Chondrocyte (in vitro differentiated cells): ENCODE data around the gene OR10H3. TPM values are rescaled to one million over a fixed set of nuclear protein-coding genes. Genes with fewer than 3 reads are reported as not detected.
A peak's percentile ranks its signal among the peaks of the same experiment; 100 is the strongest.
"Not testable (repeated sequence)": the region's sequence is repeated elsewhere in the genome, so short reads cannot be mapped to it uniquely, and the experiment has no call there.

Experiments
- DNase-seq: peaks from one replicate; pipeline ENCODE4 v3.0.0; 2021; ENCODE audit warnings: mixed read lengths, low spot score
- H3K27ac Mint-ChIP-seq: one replicate; pipeline ENCODE4 v1.8.0; 2021; ENCODE audit warnings: mild to moderate bottlenecking, moderate library complexity, mixed read lengths; ENCODE audit not compliant: unreplicated experiment
- H3K27me3 Mint-ChIP-seq: 2 replicates; pipeline ENCODE4 v1.8.0; 2021; ENCODE audit warnings: low read depth, mixed read lengths
- H3K36me3 Mint-ChIP-seq: 2 replicates; pipeline ENCODE4 v1.8.0; 2021; ENCODE audit warnings: low read depth, mixed read lengths
- H3K4me1 Mint-ChIP-seq: 2 replicates; pipeline ENCODE4 v1.8.0; 2021; ENCODE audit warnings: low read depth, mild to moderate bottlenecking, mixed read lengths
- H3K4me3 Mint-ChIP-seq: one replicate; pipeline ENCODE4 v1.8.0; 2021; ENCODE audit warnings: mild to moderate bottlenecking, moderate library complexity, mixed read lengths; ENCODE audit not compliant: unreplicated experiment
- H3K9me3 Mint-ChIP-seq: 2 replicates; pipeline ENCODE4 v1.8.0; 2021; ENCODE audit warnings: low read depth, mixed read lengths
- CTCF ChIP-seq: fragments of 200-600 bp; sonication (generic); IDR thresholded peaks from 2 replicates; pipeline ENCODE4 v1.5.0; 2021; ENCODE audit warnings: antibody characterized with exemption, mild to moderate bottlenecking, moderate library complexity
- total RNA-seq: library from RNA; stranded (reverse); gene quantifications from 3 replicates; pipeline ENCODE4 v1.2.1, GENCODE V29; 2021

The OR10H3 gene
- total RNA-seq, 1 donor from 2014 or later, result not detected

DNA sequence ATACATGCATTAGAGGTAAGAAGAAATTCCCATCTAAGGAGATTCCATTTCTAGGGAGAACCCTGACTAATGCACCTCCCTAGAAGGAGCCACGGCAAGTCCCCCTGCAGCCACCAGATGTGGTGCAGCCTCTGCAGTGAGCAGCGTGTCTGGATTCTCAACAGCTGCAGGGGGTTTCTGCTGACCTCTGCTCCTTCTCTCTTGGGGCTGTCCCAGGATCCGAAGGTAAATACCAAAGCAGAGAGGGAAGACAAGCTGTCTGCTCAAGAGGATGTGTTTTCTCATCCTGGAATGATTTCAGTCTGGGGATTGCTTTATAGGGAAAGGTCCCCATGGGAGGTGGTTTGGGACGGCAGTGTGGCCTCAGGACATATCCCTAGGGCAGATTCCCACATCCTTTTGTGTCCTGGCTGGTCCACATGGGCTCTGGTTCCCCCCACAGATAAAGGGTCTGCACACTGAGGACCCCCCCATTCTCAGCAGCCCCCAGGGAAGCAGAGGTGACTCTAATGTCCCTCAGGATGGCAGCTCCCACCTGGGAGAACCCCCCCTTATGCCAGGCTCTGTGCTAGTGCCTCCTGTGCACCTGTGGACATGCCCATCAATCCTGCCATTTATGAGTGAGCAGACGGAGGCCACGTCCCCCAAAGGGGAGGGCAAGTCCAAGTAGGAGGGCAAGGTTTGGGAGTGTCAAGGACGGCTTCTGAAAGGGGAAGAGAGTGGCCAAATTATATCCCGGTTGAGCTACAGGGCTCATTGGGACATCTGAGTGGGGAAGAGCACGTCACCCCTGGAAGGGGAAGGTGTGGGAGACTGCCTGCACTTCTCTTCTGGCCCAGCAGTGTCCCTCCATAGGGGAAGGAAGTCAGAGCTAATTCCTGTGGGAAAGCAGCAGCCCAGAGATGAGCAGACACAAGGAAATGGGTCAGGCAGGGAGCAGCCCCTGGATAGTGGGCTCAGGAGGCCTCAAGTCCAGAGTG lies 39.5 kb downstream of the OR10H3 start:
- peaks cover 29% of the 10 kb centered on the region for H3K9me3 Mint-ChIP-seq
- no peak for DNase-seq
- no peak for TF ChIP-seq CTCF
- no peaks in the 10 kb centered on the region for H3K36me3 Mint-ChIP-seq
- no peaks in the 10 kb centered on the region for H3K27me3 Mint-ChIP-seq
- no peak overlapping the region for H3K4me3 Mint-ChIP-seq
- no peaks in the 10 kb centered on the region for H3K4me1 Mint-ChIP-seq
- H3K27ac Mint-ChIP-seq, result no peak overlapping the region

DNA sequence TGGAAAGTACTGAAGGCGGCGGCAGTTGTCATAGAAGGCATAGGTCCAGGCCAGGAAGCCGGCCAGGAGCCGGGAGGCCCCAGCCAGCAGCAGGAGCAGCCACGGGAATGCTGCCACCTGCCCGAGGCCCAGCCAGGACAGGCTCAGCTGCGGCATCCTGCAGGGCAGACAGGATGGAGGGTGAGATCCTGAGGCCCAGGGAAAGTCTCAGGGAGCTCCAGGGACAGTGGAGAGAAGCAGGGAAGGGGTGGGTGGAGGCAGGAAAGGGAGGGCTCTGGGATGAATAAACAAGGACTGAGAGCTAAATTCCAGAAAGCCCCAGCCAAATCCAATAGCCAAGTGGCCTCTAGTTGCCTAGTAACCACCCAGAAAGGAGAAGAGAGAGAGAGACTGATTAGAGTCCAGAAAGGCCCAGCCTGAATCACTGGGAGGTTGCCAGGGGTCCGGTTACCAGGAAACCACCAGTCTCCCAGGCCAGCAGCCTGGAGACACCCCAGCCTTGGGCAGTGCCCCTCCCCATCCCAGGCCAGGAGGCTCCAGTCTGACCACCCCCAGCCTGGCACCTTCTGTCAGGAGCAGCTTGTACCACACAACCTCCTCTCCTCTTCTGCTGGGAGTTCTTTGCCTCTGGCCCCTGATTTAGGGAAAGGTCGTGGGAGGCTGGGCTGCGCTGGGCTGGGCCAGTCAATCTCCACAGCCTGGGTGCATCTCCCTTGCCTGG lies 42.1 kb downstream of the OR10H3 start:
- TF ChIP-seq CTCF, result no peak
- H3K27ac Mint-ChIP-seq, result peak overlapping the region; percentile 54
- no peaks in the 10 kb centered on the region for H3K4me1 Mint-ChIP-seq
- DNase-seq, result no peak
- no peak overlapping the region for H3K4me3 Mint-ChIP-seq
- H3K9me3 Mint-ChIP-seq, result peaks cover 17% of the 10 kb centered on the region
- H3K27me3 Mint-ChIP-seq, result no peaks in the 10 kb centered on the region
- H3K36me3 Mint-ChIP-seq, result no peaks in the 10 kb centered on the region

- DNase-seq, result no peak
- H3K9me3 Mint-ChIP-seq, result peaks cover 16% of the 10 kb centered on the region
- TF ChIP-seq CTCF, result no peak
- H3K36me3 Mint-ChIP-seq, result no peaks in the 10 kb centered on the region
- no peak overlapping the region for H3K4me3 Mint-ChIP-seq
- no peaks in the 10 kb centered on the region for H3K4me1 Mint-ChIP-seq
- no peaks in the 10 kb centered on the region for H3K27me3 Mint-ChIP-seq
- H3K27ac Mint-ChIP-seq, result no peak overlapping the region
Observed at GRCh38 chr19:15780610-15781418, 43.0 kb downstream of the OR10H3 start.

DNA sequence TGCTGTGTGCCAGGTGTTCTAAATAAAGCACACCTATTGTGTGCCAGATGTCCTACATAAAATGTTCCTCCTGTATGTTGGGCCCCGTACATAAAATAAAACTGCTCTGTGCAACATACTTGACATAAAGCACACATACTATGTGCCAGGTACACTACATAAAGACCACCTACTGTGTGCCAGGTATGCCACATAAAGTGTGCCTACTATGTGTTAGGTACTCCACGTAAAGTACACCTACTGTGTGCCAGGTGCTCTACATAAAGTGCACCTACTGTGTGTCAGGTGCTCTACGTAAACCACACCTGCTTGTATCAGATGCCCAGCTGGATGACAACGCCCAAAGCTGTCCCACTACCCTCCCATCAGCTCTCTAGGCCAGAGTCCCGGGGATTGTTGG lies 43.9 kb downstream of the OR10H3 start:
- no peak overlapping the region for H3K27ac Mint-ChIP-seq
- no peaks in the 10 kb centered on the region for H3K4me1 Mint-ChIP-seq
- no peak for DNase-seq
- H3K9me3 Mint-ChIP-seq, result peaks cover 16% of the 10 kb centered on the region
- TF ChIP-seq CTCF, result no peak
- H3K27me3 Mint-ChIP-seq, result no peaks in the 10 kb centered on the region
- no peak overlapping the region for H3K4me3 Mint-ChIP-seq
- no peaks in the 10 kb centered on the region for H3K36me3 Mint-ChIP-seq

- DNase-seq, result no peak
- H3K9me3 Mint-ChIP-seq, result peaks cover 13% of the 10 kb centered on the region
- TF ChIP-seq CTCF, result no peak
- no peaks in the 10 kb centered on the region for H3K36me3 Mint-ChIP-seq
- H3K27me3 Mint-ChIP-seq, result no peaks in the 10 kb centered on the region
- no peak overlapping the region for H3K4me3 Mint-ChIP-seq
- no peak overlapping the region for H3K27ac Mint-ChIP-seq
- no peaks in the 10 kb centered on the region for H3K4me1 Mint-ChIP-seq
Observed at GRCh38 chr19:15782211-15782610, 44.4 kb downstream of the OR10H3 start.

DNA sequence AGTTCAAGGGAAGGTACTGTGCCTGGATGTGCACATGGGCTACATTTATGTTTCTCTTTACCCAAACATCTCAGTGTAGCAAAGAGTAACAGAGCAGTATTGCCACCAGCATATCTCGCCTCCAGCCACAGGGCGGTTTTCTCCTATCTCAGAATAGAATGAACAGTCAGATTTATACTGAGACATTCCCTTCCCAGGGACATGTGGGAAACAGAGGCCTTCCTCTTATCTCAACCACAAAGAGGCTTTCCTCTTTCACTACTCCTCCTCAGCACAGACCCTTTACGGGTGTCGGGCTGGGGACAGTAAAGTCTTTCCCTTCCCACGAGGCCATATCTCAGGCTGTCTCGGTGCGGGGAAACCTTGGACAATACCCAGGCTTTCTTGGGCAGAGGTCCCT lies 45.1 kb downstream of the OR10H3 start:
- not testable (repeated sequence) for H3K4me1 Mint-ChIP-seq, DNase-seq, H3K9me3 Mint-ChIP-seq, H3K27ac Mint-ChIP-seq, H3K27me3 Mint-ChIP-seq, H3K36me3 Mint-ChIP-seq, H3K4me3 Mint-ChIP-seq
